UCSD-AML1 (cell line): ENCODE results near the gene SGPP2.
"Not testable (repeated sequence)": the region's sequence is repeated elsewhere in the genome, so short reads cannot be mapped to it uniquely, and the experiment has no call there.

ENCODE experiments used
- DNase-seq: peaks from one replicate; lab custom pipeline; 2025; ENCODE audit not compliant: unreplicated experiment; lab: John Stamatoyannopoulos, UW

SGPP2 gene

GRCh38 chr2:222575618-222576017, 151.3 kb downstream of the SGPP2 start:
- DNase-seq: no peak

DNA sequence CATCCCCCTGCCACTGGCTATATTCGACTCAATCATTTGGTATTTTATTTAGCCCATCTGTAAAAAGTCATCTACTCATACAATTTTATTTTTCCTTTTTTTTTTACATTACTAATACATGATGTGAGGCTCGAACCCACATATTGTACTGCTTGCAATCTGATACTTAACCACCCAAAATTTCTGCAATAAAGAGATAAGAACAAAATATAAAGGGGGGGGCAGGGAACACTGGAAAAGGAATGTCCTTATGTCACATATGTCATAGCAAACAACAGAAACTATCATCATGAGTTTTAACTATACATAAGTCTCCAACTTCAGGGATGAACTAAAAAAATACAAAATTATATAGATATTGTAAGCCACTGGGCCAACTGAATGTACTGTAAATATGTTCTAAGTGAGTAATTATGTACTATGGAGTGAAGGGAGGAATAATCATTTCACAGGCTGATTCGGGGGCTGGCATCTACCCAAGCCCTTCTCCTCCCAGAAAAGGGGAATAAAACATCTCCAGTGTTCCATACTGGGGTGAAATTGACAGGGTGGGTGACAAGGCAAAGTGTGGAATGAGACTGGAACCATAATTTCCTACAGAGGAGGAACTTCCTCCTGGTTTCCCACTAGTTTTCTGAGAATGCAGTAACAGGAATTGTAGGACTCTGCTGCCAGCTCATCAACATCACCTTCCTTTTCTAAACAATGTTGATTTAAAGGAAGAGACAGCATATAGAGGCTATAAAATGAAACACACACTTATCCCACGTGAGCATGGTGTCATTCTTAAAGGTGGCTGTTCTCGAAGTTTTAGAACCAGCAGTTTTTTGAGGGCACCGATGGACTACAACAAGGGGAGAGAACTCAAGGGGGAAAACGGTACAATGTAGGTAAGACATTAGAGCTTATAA, 152.1 kb downstream of the SGPP2 start:
- no peak for DNase-seq

- no peak for DNase-seq
Measured at GRCh38 chr2:222577341-222577740, 153.0 kb downstream of the SGPP2 start.

DNA sequence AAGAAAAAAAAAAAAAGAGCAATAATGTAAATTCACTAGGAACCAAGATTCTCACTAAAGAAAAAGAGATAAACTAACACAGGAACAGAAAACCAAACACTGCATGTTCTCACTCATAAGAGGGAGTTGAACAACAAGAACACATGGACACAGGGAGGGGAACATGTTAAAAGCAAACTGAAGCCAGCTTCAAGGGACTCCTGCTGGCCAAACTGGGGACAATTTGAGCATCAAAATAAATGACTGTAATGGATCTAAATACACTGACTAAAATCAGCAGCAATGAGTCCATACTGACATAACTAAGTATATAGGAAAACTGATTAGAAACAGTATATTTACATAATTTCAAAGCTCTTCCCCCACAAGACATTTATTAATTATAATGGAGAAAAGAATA, 158.6 kb downstream of the SGPP2 start:
- no peak for DNase-seq

DNA sequence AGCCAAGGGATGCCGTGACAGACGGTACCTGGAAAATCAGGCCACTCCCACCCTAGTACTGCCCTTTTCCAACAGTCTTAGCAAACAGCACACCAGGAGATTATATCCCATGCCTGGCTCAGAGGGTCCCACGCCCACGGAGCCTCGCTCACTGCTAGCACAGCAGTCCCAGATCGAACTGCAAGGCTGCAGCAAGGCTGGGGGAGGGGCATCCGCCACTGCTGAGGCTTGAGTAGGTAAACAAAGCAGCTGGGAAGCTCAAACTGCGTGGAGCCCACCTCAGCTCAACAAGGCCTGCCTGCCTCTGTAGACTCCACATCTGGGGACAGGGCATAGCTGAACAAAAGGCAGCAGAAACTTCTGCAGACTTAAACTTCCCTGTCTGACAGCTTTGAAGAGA, 160.2 kb downstream of the SGPP2 start:
- not testable (repeated sequence) for DNase-seq

DNA sequence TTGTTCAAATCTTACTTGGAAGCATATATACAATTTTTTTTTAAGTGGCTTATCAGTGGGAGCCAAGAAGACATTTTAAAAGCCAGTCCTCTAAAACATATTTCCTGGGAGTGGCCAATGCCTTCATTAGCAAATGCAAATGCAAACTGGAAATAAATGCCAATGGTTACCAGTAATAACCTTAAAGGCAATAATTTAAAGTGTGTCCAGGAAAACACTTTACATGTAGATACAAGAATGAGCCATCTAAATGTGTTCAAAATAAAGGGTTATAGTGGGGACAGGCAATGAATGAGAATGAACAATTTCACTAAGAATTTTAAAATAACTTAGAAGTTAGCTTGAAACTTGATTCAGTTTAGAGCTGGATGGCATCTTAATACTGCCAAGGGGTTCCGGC, 167.3 kb downstream of the SGPP2 start:
- DNase-seq: no peak

DNA sequence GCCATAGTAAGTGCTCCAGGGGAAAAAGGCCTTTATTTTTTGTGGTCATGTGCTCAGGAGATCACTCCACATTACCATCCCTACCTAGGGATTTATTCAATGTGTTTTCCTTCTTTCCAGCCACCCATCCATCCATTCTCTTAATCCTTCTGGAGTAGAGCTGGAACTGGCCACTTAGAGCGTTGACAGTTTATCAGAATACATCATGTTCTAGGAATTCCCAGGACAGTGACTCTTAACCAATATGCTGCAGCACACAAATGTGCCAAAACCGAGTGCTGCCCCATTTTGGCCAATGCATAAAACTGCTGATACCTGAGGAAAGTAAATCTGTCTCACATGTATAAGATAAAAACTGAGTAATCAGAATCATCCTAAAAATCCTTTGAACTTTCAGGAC, 167.8 kb downstream of the SGPP2 start:
- DNase-seq: no peak

GRCh38 chr2:222594679-222595078, 170.3 kb downstream of the SGPP2 start:
- no peak for DNase-seq

DNA sequence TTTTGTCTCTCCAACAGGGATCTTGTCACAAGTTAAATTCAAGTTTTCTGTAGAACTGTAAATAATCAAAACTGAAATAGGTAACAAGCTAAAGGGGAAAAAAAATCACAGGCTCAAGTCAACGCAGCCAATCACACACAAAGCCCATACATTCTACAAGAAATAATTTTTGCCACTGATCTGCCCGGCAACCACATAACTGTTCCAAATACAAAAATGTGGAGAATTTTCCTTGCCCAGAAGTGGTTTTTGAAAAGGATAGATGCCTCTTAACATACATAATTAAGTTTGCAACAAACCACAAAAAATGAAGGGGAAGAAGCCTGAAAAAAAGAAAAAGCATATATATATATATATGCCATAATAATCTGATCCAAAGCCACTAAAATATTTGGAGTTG, 171.2 kb downstream of the SGPP2 start:
- DNase-seq: no peak

DNA sequence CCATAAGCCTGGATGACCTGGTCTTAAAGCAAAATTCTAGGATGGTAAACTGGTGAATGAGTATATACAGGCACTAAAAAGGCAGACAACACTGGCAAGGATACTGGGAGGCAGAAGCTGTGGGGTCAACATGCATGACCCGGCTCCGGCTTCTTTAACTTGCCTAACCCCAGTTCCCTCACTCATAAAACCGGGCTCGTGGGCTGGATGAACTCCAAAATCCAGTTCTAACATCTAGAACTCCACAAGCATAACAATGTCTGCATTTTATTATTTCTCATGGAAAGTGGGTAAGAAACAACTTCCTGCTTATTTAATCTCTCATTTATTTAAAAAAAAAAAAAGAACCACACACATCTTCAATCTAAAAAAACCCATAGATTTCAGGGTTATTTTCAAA, 174.3 kb downstream of the SGPP2 start:
- no peak for DNase-seq

DNA sequence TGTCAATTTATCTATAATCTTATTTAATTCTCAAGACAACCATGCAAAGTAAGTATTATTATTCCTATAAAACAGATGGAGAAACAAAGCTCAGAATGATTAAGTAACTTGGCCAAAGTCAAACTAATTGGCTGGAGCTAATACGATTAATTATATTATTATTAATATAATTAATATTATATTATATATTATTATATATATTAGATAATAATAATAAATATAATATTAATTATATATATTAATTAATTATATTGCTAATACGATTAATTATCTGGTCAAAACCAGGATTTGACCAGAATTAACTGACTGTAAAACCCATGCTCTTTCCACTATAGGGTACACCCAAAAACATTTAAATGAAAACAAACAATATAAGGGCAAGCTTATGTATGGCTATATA, 179.2 kb downstream of the SGPP2 start:
- no peak for DNase-seq

GRCh38 chr2:222604749-222605515, 180.6 kb downstream of the SGPP2 start:
- no peak for DNase-seq

- DNase-seq: no peak
Measured at GRCh38 chr2:222606306-222606705, 182.0 kb downstream of the SGPP2 start.

DNA sequence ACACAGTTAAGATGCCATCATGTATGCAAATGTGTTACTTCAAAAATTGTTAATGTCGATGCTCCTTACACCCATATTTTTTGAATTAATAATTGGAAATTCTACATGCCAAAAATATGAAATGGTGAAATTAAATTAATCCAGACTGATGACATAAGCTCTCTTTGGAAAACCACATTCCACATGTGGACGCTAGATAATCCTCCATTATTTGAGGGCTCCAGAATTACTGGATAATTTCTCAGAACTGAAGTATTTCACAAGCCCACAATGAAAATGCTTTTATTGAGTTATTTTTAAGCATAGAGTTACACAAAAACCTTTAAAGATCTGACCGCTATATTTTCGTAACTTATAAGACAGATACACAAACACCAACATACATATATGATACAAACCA, 183.7 kb downstream of the SGPP2 start:
- no peak for DNase-seq

DNA sequence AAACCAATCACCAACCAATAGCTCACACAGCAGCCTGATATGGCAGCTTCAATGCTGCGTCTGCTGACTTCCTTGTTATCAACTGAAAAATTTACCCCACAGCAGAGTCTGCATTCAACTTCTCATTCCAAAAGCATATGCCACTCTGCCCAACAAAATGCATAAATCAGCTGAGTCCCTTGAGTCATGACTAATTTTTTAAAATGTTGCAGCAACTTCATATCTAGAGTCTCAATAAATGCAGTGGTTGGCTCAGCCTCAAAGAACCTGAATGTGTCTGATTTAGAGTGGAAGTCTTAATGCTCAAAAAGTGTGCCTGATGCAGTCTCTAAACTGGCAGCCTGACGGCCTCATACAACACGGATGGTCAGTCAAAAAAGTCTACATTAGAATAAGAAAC, 185.0 kb downstream of the SGPP2 start:
- no peak for DNase-seq
